Calu3 (cell line): ENCODE data around the gene CYP3A4. TPM values are rescaled to one million over a fixed set of nuclear protein-coding genes. Genes with fewer than 3 reads are reported as not detected.
"Not testable (repeated sequence)": the region's sequence is repeated elsewhere in the genome, so short reads cannot be mapped to it uniquely, and the experiment has no call there.

Experiments used
- BruUV-seq: library from RNA; stranded (reverse); fragments of 400-500 nt; replicated peaks from 2 replicates; lab custom pipeline; 2021; lab: Mats Ljungman, UMichigan
- CTCF ChIA-PET: fragments of 300-600 bp; sonication (Branson Sonifier 250); formaldehyde crosslinking; loops from one replicate; lab custom pipeline; 2022; ENCODE audit warnings: antibody characterized with exemption; lab: Charles Lee
- DNase-seq: peaks from one replicate; pipeline ENCODE4 v3.0.0; 2022
- H3K27ac Mint-ChIP-seq: one replicate; pipeline ENCODE4 v1.8.0; 2022; ENCODE audit warnings: mixed read lengths; ENCODE audit not compliant: unreplicated experiment
- H3K27me3 Mint-ChIP-seq: one replicate; pipeline ENCODE4 v1.8.0; 2022; ENCODE audit warnings: mixed read lengths; ENCODE audit not compliant: unreplicated experiment
- H3K36me3 Mint-ChIP-seq: one replicate; pipeline ENCODE4 v1.8.0; 2022; ENCODE audit warnings: mild to moderate bottlenecking, moderate library complexity, mixed read lengths; ENCODE audit not compliant: insufficient read depth, unreplicated experiment
- H3K4me1 Mint-ChIP-seq: one replicate; pipeline ENCODE4 v1.8.0; 2022; ENCODE audit warnings: mild to moderate bottlenecking, low read depth, mixed read lengths; ENCODE audit not compliant: unreplicated experiment
- H3K4me3 Mint-ChIP-seq: one replicate; pipeline ENCODE4 v1.8.0; 2022; ENCODE audit warnings: mild to moderate bottlenecking, low read depth, moderate library complexity, mixed read lengths; ENCODE audit not compliant: unreplicated experiment
- H3K9me3 Mint-ChIP-seq: one replicate; pipeline ENCODE4 v1.8.0; 2022; ENCODE audit warnings: low read depth, mixed read lengths; ENCODE audit not compliant: unreplicated experiment
- CTCF ChIP-seq: fragments of 200-600 bp; IDR thresholded peaks from one replicate; pipeline ENCODE4 v1.8.0; 2022; ENCODE audit warnings: antibody characterized with exemption; ENCODE audit not compliant: unreplicated experiment
- intact Hi-C: fragments of 100-400 bp; cut with micrococcal nuclease; formaldehyde crosslinking; loops from one replicate; pipeline ENCODE4 v1.10.0; 2022; ENCODE audit not compliant: unreplicated experiment
- total RNA-seq: library from RNA; stranded (reverse); gene quantifications from 2 replicates; pipeline ENCODE4 v1.2.3, GENCODE V29; 2022

CYP3A4 gene
- total RNA-seq, 1 experiment from 2014 or later: not detected

- intact Hi-C loops: no loop called here
- Mint-ChIP-seq H3K4me3 (no peak overlapping the region), H3K9me3 (no peaks in the 10 kb centered on the region), H3K36me3 (no peaks in the 10 kb centered on the region), H3K4me1 (no peaks in the 10 kb centered on the region), H3K27ac (no peak overlapping the region), H3K27me3 (no peaks in the 10 kb centered on the region)
- TF ChIP-seq CTCF: no peak
- DNase-seq: no peak
- CTCF ChIA-PET: no interaction called here
- BruUV-seq: no TSS peak
Measured at GRCh38 chr7:99779949-99780348, 4.0 kb downstream of the CYP3A4 start.

GRCh38 chr7:99778880-99779279 lies 5.1 kb downstream of the CYP3A4 start:
- no TSS peak for BruUV-seq
- H3K9me3 Mint-ChIP-seq: no peaks in the 10 kb centered on the region
- intact Hi-C loops: no loop called here
- peaks cover 1% of the 10 kb centered on the region for H3K4me1 Mint-ChIP-seq
- no peak for TF ChIP-seq CTCF
- CTCF ChIA-PET: no interaction called here
- no peaks in the 10 kb centered on the region for H3K27me3 Mint-ChIP-seq
- DNase-seq: no peak
- no peak overlapping the region for H3K27ac Mint-ChIP-seq
- no peaks in the 10 kb centered on the region for H3K36me3 Mint-ChIP-seq
- H3K4me3 Mint-ChIP-seq: no peak overlapping the region

GRCh38 chr7:99773395-99773794 lies 10.6 kb downstream of the CYP3A4 start:
- H3K4me3 Mint-ChIP-seq, DNase-seq, BruUV-seq, H3K27me3 Mint-ChIP-seq, CTCF ChIA-PET, H3K36me3 Mint-ChIP-seq, H3K9me3 Mint-ChIP-seq, intact Hi-C loops: not testable (repeated sequence)
- Mint-ChIP-seq H3K27ac (peak overlapping the region; percentile 32), H3K4me1 (peaks cover 20% of the 10 kb centered on the region)

GRCh38 chr7:99772565-99772964 lies 11.4 kb downstream of the CYP3A4 start:
- no peaks in the 10 kb centered on the region for H3K27me3 Mint-ChIP-seq
- no peak for TF ChIP-seq CTCF
- H3K36me3 Mint-ChIP-seq: no peaks in the 10 kb centered on the region
- peaks cover 27% of the 10 kb centered on the region for H3K4me1 Mint-ChIP-seq
- CTCF ChIA-PET: no interaction called here
- intact Hi-C loops: no loop called here
- DNase-seq: peak; percentile 5
- BruUV-seq: no TSS peak
- peaks cover 2% of the 10 kb centered on the region for H3K9me3 Mint-ChIP-seq
- H3K4me3 Mint-ChIP-seq: no peak overlapping the region
- H3K27ac Mint-ChIP-seq: peak overlapping the region; percentile 72

GRCh38 chr7:99769494-99769893 lies 14.5 kb downstream of the CYP3A4 start:
- H3K27me3 Mint-ChIP-seq, H3K9me3 Mint-ChIP-seq, BruUV-seq, CTCF ChIA-PET, H3K4me3 Mint-ChIP-seq, DNase-seq, intact Hi-C loops, H3K36me3 Mint-ChIP-seq, H3K27ac Mint-ChIP-seq: not testable (repeated sequence)
- peaks cover 35% of the 10 kb centered on the region for H3K4me1 Mint-ChIP-seq
